ENCODE results near the gene KIAA1217.

DNA sequence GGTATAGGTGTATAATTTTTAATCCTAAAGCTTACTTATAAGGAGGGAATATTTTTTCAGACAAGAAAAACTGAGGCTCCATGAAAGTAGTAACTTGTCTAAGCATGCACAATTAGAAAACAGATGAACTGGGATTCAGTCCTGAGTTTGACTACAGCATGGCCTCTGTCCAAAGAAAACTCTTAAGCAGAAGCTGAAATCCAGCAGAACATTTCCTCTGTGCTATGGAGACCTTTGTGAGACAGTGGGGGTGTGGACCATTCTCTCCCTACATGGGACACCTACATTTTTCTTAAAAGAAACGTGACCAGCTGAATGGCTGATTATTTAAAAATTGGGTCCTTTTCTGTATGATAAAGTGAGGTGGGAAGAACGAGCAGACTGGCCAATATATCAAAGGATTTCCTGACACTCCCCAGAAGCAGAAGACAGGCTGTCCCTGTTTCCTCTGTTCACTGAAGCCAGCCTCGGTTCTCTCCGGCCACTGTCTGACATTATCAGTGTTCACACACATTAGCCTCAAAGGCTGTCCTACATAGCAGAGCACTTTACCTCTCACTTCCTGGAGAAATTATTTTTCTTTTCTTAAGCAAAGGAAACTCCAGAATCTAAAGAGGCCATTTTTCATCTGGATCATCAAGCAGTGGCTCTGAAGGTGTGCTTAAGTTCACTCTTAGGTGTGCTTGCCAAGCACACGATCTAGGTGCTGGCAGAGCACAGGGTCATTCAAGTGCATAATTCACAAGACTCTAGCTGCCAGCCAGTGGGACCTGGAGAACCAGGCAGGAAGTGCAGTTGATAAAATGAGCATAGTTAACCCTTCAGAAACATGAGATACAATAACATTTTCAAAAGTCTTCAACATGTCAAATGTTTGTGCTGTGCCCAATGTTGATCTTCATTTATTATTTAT lies 40.4 kb upstream of the KIAA1217 start:
- TF ChIP-seq, protein P1, sequence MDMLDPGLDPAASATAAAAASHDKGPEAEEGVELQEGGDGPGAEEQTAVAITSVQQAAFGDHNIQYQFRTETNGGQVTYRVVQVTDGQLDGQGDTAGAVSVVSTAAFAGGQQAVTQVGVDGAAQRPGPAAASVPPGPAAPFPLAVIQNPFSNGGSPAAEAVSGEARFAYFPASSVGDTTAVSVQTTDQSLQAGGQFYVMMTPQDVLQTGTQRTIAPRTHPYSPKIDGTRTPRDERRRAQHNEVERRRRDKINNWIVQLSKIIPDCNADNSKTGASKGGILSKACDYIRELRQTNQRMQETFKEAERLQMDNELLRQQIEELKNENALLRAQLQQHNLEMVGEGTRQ (IDR thresholded peaks at IDR 0.05; ENCODE audit: low read depth, low read length), result no peak
- TF ChIP-seq NFE2L2 (IDR thresholded peaks at IDR 0.05; ENCODE audit: low read depth, low read length) (no peak), POLR2A (IDR thresholded peaks at IDR 0.05; ENCODE audit: low read depth, low read length) (no peak), RFX5 (IDR thresholded peaks at IDR 0.05; ENCODE audit: low read depth, low read length) (no peak), SMC3 (IDR thresholded peaks at IDR 0.05; ENCODE audit: low read depth, low read length) (no peak), BHLHE40 (IDR thresholded peaks at IDR 0.05; ENCODE audit: low read depth, low read length) (no peak)
- TF ChIP-seq, protein P2, sequence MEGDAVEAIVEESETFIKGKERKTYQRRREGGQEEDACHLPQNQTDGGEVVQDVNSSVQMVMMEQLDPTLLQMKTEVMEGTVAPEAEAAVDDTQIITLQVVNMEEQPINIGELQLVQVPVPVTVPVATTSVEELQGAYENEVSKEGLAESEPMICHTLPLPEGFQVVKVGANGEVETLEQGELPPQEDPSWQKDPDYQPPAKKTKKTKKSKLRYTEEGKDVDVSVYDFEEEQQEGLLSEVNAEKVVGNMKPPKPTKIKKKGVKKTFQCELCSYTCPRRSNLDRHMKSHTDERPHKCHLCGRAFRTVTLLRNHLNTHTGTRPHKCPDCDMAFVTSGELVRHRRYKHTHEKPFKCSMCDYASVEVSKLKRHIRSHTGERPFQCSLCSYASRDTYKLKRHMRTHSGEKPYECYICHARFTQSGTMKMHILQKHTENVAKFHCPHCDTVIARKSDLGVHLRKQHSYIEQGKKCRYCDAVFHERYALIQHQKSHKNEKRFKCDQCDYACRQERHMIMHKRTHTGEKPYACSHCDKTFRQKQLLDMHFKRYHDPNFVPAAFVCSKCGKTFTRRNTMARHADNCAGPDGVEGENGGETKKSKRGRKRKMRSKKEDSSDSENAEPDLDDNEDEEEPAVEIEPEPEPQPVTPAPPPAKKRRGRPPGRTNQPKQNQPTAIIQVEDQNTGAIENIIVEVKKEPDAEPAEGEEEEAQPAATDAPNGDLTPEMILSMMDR (conservative IDR thresholded peaks at IDR 0.05; ENCODE audit: low read depth, low read length), result no peak
- TF ChIP-seq, protein P3, sequence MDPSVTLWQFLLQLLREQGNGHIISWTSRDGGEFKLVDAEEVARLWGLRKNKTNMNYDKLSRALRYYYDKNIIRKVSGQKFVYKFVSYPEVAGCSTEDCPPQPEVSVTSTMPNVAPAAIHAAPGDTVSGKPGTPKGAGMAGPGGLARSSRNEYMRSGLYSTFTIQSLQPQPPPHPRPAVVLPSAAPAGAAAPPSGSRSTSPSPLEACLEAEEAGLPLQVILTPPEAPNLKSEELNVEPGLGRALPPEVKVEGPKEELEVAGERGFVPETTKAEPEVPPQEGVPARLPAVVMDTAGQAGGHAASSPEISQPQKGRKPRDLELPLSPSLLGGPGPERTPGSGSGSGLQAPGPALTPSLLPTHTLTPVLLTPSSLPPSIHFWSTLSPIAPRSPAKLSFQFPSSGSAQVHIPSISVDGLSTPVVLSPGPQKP (IDR thresholded peaks at IDR 0.05; ENCODE audit: borderline replicate concordance, low read depth, low read length), result no peak
